Caco-2 (cell line): ENCODE results near the gene CDKN3. TPM values are rescaled to one million over a fixed set of nuclear protein-coding genes. Genes with fewer than 3 reads are reported as not detected.

Source experiments
- BruUV-seq: library from RNA; stranded (reverse); fragments of 400-500 nt; replicated peaks from 2 replicates; lab custom pipeline; 2021; lab: Mats Ljungman, UMichigan
- CTCF ChIA-PET: fragments of 300-600 bp; sonication (Branson Sonifier 250); formaldehyde crosslinking; loops from one replicate; lab custom pipeline; 2022; ENCODE audit warnings: antibody characterized with exemption; lab: Charles Lee
- POLR2A ChIA-PET: fragments of 300-600 bp; sonication (Branson Sonifier 250); formaldehyde crosslinking; loops from one replicate; lab custom pipeline; 2022; ENCODE audit warnings: antibody characterized with exemption; lab: Charles Lee
- DNase-seq, 2 experiments: peaks; one replicate each; pipeline versions ENCODE4 v3.0.0 to v3.0.0-alpha.2; 2020 to 2022
- H3K27me3 ChIP-seq: replicated peaks from 2 replicates; pipeline ENCODE4 v1.6.0; 2011; ENCODE audit warnings: low read length; ENCODE audit not compliant: control insufficient read depth, insufficient read depth
- H3K36me3 ChIP-seq: 2 replicates; pipeline ENCODE4 v1.5.1; 2011; ENCODE audit warnings: low read length; ENCODE audit not compliant: control insufficient read depth, insufficient read depth
- H3K4me1 ChIP-seq: fragments of 250-450 bp; sonication (Bioruptor Pico); 2 replicates; pipeline ENCODE4 v1.5.1; 2020; ENCODE audit warnings: mild to moderate bottlenecking
- H3K4me3 ChIP-seq: 2 replicates; pipeline ENCODE4 v1.5.1; 2011; ENCODE audit warnings: low read depth, mild to moderate bottlenecking, control low read depth, low read length
- H3K9me3 ChIP-seq: fragments of 250-450 bp; sonication (Bioruptor Pico); 2 replicates; pipeline ENCODE4 v1.5.1; 2020; ENCODE audit warnings: mild to moderate bottlenecking, moderate library complexity
- H3K27ac Mint-ChIP-seq: one replicate; pipeline ENCODE4 v1.8.0; 2022; ENCODE audit warnings: mixed read lengths; ENCODE audit not compliant: unreplicated experiment
- H3K27me3 Mint-ChIP-seq: one replicate; pipeline ENCODE4 v1.8.0; 2022; ENCODE audit warnings: mixed read lengths; ENCODE audit not compliant: insufficient read depth, unreplicated experiment
- H3K36me3 Mint-ChIP-seq: one replicate; pipeline ENCODE4 v1.8.0; 2022; ENCODE audit warnings: mild to moderate bottlenecking, mixed read lengths; ENCODE audit not compliant: insufficient read depth, unreplicated experiment
- H3K4me1 Mint-ChIP-seq: one replicate; pipeline ENCODE4 v1.8.0; 2022; ENCODE audit warnings: low read depth, mixed read lengths; ENCODE audit not compliant: unreplicated experiment
- H3K4me3 Mint-ChIP-seq: one replicate; pipeline ENCODE4 v1.8.0; 2022; ENCODE audit warnings: mild to moderate bottlenecking, moderate library complexity, mixed read lengths; ENCODE audit not compliant: unreplicated experiment
- H3K9me3 Mint-ChIP-seq: one replicate; pipeline ENCODE4 v1.8.0; 2022; ENCODE audit warnings: mixed read lengths; ENCODE audit not compliant: unreplicated experiment
- intact Hi-C: fragments of 100-400 bp; cut with micrococcal nuclease; formaldehyde crosslinking; loops from one replicate; pipeline ENCODE4 v1.10.0; 2022; ENCODE audit not compliant: unreplicated experiment
- total RNA-seq: library from RNA; stranded (reverse); gene quantifications from 2 replicates; pipeline ENCODE4 v1.2.3, GENCODE V29; 2022
- TF ChIP-seq, protein P1 (sequence below), 2 experiments: fragments of 200-600 bp in 1 of 2; IDR thresholded peaks; 1 replicate in 1 of 2; 2 replicates in 1 of 2; pipeline versions ENCODE4 v1.5.1 to v1.8.0; 2011 to 2022; ENCODE audit warnings: antibody characterized with exemption in 1 of 2, control low read depth in 1 of 2, inconsistent platforms in 1 of 2, low read depth in 1 of 2, low read length in 1 of 2, mild to moderate bottlenecking in 1 of 2, moderate library complexity in 1 of 2; ENCODE audit not compliant: insufficient read depth in 1 of 2, severe bottlenecking in 1 of 2, unreplicated experiment in 1 of 2

CDKN3 gene
- total RNA-seq, 1 experiment from 2014 or later: 83.0 TPM

- intact Hi-C loops: loop anchor here (1.0 kb wide), 4 partner anchors 29 to 121 kb away; partner anchors contain the start of genes CNIH1 and GMFB
- no peaks in the 10 kb centered on the region for H3K9me3 Mint-ChIP-seq
- peaks cover 20% of the 10 kb centered on the region for H3K4me1 ChIP-seq
- BruUV-seq: no TSS peak
- H3K36me3 ChIP-seq: no peaks in the 10 kb centered on the region
- H3K36me3 Mint-ChIP-seq: no peaks in the 10 kb centered on the region
- TF ChIP-seq, protein P1, sequence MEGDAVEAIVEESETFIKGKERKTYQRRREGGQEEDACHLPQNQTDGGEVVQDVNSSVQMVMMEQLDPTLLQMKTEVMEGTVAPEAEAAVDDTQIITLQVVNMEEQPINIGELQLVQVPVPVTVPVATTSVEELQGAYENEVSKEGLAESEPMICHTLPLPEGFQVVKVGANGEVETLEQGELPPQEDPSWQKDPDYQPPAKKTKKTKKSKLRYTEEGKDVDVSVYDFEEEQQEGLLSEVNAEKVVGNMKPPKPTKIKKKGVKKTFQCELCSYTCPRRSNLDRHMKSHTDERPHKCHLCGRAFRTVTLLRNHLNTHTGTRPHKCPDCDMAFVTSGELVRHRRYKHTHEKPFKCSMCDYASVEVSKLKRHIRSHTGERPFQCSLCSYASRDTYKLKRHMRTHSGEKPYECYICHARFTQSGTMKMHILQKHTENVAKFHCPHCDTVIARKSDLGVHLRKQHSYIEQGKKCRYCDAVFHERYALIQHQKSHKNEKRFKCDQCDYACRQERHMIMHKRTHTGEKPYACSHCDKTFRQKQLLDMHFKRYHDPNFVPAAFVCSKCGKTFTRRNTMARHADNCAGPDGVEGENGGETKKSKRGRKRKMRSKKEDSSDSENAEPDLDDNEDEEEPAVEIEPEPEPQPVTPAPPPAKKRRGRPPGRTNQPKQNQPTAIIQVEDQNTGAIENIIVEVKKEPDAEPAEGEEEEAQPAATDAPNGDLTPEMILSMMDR (IDR thresholded peaks at IDR 0.05; ENCODE audit: insufficient read depth in 1 of 2, low read depth in 1 of 2, low read length in 1 of 2, severe bottlenecking in 1 of 2, unreplicated experiment in 1 of 2): peak; percentile 50 to 88
- ChIA-PET CTCF (interaction anchor here (0.5 to 1.8 kb wide), 18 partner anchors 13 to 407 kb away, joined by 3 to 74 read pairs (median 6); partner anchors contain the start of genes CDKN3, CGRRF1 and GMFB), POLR2A (interaction anchor here (0.5 to 1.5 kb wide), 5 partner anchors 13 to 121 kb away, joined by 4 to 12 read pairs (median 5); partner anchors contain the start of gene CDKN3)
- H3K27me3 ChIP-seq: no peaks in the 10 kb centered on the region
- H3K27me3 Mint-ChIP-seq: no peaks in the 10 kb centered on the region
- H3K4me1 Mint-ChIP-seq: peaks cover 23% of the 10 kb centered on the region
- peak; percentile 73 to 78 for DNase-seq
- 0 out of 2 replicates have a peak overlapping the region, but pooled peaks have one; percentile 2 for H3K4me3 ChIP-seq
- no peaks in the 10 kb centered on the region for H3K9me3 ChIP-seq
- peak overlapping the region; percentile 90 for H3K27ac Mint-ChIP-seq
- H3K4me3 Mint-ChIP-seq: peak overlapping the region; percentile 73
Observed at GRCh38 chr14:54366736-54367735, 29.8 kb upstream of the CDKN3 start.

GRCh38 chr14:54368291-54368690, 28.5 kb upstream of the CDKN3 start:
- CTCF ChIA-PET: interaction anchor here (0.7 kb wide), 1 partner anchor 52 kb away, joined by 4 read pairs; no protein-coding TSS in a partner anchor

More at GRCh38 chr14:54368291-54368690, 28.5 kb upstream of the CDKN3 start:
- no TSS peak for BruUV-seq
- TF ChIP-seq, protein P1 (IDR thresholded peaks at IDR 0.05; ENCODE audit: insufficient read depth in 1 of 2, low read depth in 1 of 2, low read length in 1 of 2, severe bottlenecking in 1 of 2, unreplicated experiment in 1 of 2): no peak
- no peak overlapping the region for H3K4me3 ChIP-seq
- peaks cover 16% of the 10 kb centered on the region for H3K4me1 Mint-ChIP-seq
- intact Hi-C loops: no loop called here
- H3K36me3 Mint-ChIP-seq: no peaks in the 10 kb centered on the region
- POLR2A ChIA-PET: interaction anchor here (1.5 kb wide), 1 partner anchor 14 kb away, joined by 5 read pairs; no protein-coding TSS in a partner anchor
- no peak for DNase-seq
- H3K36me3 ChIP-seq: no peaks in the 10 kb centered on the region
- no peak overlapping the region for H3K4me3 Mint-ChIP-seq
- no peaks in the 10 kb centered on the region for H3K9me3 ChIP-seq
- H3K27me3 Mint-ChIP-seq: no peaks in the 10 kb centered on the region
- H3K27me3 ChIP-seq: no peaks in the 10 kb centered on the region
- no peak overlapping the region for H3K27ac Mint-ChIP-seq
- no peaks in the 10 kb centered on the region for H3K9me3 Mint-ChIP-seq
- H3K4me1 ChIP-seq: peaks cover 20% of the 10 kb centered on the region
